Mucosa of descending colon (tissue), 3 donors: ENCODE data around the gene GRB10. TPM values are rescaled to one million over a fixed set of nuclear protein-coding genes. Genes with fewer than 3 reads are reported as not detected.

Experiments
- ATAC-seq: fragments of 200-7000 bp; cut with Tn5 transposase; one replicate; pipeline ENCODE4 v1.9.1; 2020; ENCODE audit warnings: mild to moderate bottlenecking, moderate library complexity
- DNase-seq, 3 donors: peaks; one replicate each; pipeline ENCODE4 v3.0.0-alpha.2; 2020
- H3K36me3 ChIP-seq: fragments of 200-600 bp; one replicate; pipeline ENCODE4 v1.8.0; 2021; ENCODE audit warnings: low read depth, mild to moderate bottlenecking
- H3K4me1 ChIP-seq: fragments of 200-600 bp; one replicate; pipeline ENCODE4 v1.8.0; 2021; ENCODE audit warnings: low read depth, mild to moderate bottlenecking
- H3K4me3 ChIP-seq: fragments of 200-600 bp; one replicate; pipeline ENCODE4 v1.8.0; 2021; ENCODE audit warnings: mild to moderate bottlenecking
- H3K9me3 ChIP-seq: fragments of 200-600 bp; one replicate; pipeline ENCODE4 v1.8.0; 2021; ENCODE audit warnings: mild to moderate bottlenecking
- intact Hi-C, 2 donors: fragments of 100-400 bp; cut with DNase I in 1 of 2; cut with micrococcal nuclease in 1 of 2; formaldehyde crosslinking; loops; one replicate each; pipeline versions ENCODE4 v1.11.0 to v1.11.1; 2022; cut with DNase I, micrococcal nuclease
- total RNA-seq, 3 donors: library from RNA; stranded (reverse); fragmentation: NEBNext Ultra II Directional in 2 of 3; extraction: Animal tissue kit (Norgen Biotek cat#: 25700) in 2 of 3; gene quantifications; one replicate each; pipeline versions ENCODE4 v1.2.1 to v1.2.4, GENCODE V29; 2021 to 2023
- TF ChIP-seq, protein P1 (sequence below): fragments of 200-600 bp; IDR thresholded peaks from one replicate; pipeline ENCODE4 v1.8.0; 2022; ENCODE audit warnings: antibody characterized with exemption, mild to moderate bottlenecking
- donor health status: DM: no; HTN: no; CAD: no; lungs with moderate emphysema.
- donor health status: DM: no; HTN: no; CAD: no.
- donor health status: DM: no; HTN: yes; CAD: no.

GRB10 gene
- total RNA-seq, 3 donors from 2014 or later, result 9.4 to 56.8 (median 13.0) TPM

- no peaks in the 10 kb centered on the region for H3K4me1 ChIP-seq
- no peaks in the 10 kb centered on the region for H3K36me3 ChIP-seq
- H3K9me3 ChIP-seq, result no peaks in the 10 kb centered on the region
- intact Hi-C loops, result no loop called here
- no peak overlapping the region for H3K4me3 ChIP-seq
- TF ChIP-seq, protein P1, sequence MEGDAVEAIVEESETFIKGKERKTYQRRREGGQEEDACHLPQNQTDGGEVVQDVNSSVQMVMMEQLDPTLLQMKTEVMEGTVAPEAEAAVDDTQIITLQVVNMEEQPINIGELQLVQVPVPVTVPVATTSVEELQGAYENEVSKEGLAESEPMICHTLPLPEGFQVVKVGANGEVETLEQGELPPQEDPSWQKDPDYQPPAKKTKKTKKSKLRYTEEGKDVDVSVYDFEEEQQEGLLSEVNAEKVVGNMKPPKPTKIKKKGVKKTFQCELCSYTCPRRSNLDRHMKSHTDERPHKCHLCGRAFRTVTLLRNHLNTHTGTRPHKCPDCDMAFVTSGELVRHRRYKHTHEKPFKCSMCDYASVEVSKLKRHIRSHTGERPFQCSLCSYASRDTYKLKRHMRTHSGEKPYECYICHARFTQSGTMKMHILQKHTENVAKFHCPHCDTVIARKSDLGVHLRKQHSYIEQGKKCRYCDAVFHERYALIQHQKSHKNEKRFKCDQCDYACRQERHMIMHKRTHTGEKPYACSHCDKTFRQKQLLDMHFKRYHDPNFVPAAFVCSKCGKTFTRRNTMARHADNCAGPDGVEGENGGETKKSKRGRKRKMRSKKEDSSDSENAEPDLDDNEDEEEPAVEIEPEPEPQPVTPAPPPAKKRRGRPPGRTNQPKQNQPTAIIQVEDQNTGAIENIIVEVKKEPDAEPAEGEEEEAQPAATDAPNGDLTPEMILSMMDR, result no peak
- ATAC-seq, result no peak
- no peak for DNase-seq
These were observed 177.6 kb downstream of the GRB10 start for GRCh38 chr7:50605059-50605458.

- Histone ChIP-seq H3K4me1 (no peaks in the 10 kb centered on the region), H3K36me3 (no peaks in the 10 kb centered on the region), H3K9me3 (no peaks in the 10 kb centered on the region), H3K4me3 (no peak overlapping the region)
- DNase-seq (no peak), ATAC-seq (no peak)
- intact Hi-C loops, result no loop called here
- TF ChIP-seq, protein P1, result no peak
These were observed 179.4 kb downstream of the GRB10 start for GRCh38 chr7:50603287-50603686.

DNA sequence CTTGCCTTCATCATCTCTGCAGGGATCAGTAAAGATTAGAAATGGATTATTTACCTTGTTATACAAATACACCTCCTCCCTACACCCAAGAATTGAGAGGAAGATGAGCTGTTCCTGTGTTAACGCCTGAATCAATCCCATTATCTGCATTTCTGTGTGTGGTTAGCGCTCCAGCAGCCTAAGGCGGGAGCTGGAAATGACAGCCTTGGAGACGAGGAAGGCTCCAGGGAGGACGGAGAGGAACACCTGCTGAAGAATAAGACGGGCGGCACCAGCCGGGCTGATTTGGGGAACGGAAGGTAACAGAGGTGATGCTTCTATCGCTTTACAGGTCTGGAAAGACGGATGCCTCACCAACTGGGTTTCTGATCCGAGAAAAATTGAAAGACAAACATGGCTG lies 183.3 kb downstream of the GRB10 start:
- TF ChIP-seq, protein P1, result no peak
- intact Hi-C loops, result no loop called here
- H3K4me3 ChIP-seq, result no peak overlapping the region
- no peaks in the 10 kb centered on the region for H3K4me1 ChIP-seq
- ATAC-seq (no peak), DNase-seq (no peak)
- H3K36me3 ChIP-seq, result no peaks in the 10 kb centered on the region
- no peaks in the 10 kb centered on the region for H3K9me3 ChIP-seq

- Histone ChIP-seq H3K4me1 (no peaks in the 10 kb centered on the region), H3K9me3 (no peaks in the 10 kb centered on the region), H3K36me3 (no peaks in the 10 kb centered on the region), H3K4me3 (no peak overlapping the region)
- DNase-seq (no peak), ATAC-seq (no peak)
- intact Hi-C loops, result no loop called here
- TF ChIP-seq, protein P1, result no peak
These were observed 184.0 kb downstream of the GRB10 start for GRCh38 chr7:50598460-50599343.

- Histone ChIP-seq H3K4me3 (no peak overlapping the region), H3K9me3 (no peaks in the 10 kb centered on the region), H3K36me3 (no peaks in the 10 kb centered on the region), H3K4me1 (no peaks in the 10 kb centered on the region)
- intact Hi-C loops, result no loop called here
- DNase-seq (no peak), ATAC-seq (no peak)
- TF ChIP-seq, protein P1, result no peak
These were observed 186.2 kb downstream of the GRB10 start for GRCh38 chr7:50596484-50596883.
